NAMALWA (cell line): ENCODE measurements around the gene GALNT13.

ENCODE experiments used
- DNase-seq: peaks from one replicate; pipeline ENCODE4 v3.0.0-alpha.2; 2015; ENCODE audit warnings: low spot score

The GALNT13 gene

GRCh38 chr2:154226931-154227330 lies 355.2 kb downstream of the GALNT13 start:
- DNase-seq, result no peak

- no peak for DNase-seq
These were observed 357.0 kb downstream of the GALNT13 start for GRCh38 chr2:154228566-154229280.

- DNase-seq, result no peak
These were observed 358.2 kb downstream of the GALNT13 start for GRCh38 chr2:154229966-154230365.

- no peak for DNase-seq
These were observed 359.3 kb downstream of the GALNT13 start for GRCh38 chr2:154231021-154231420.

- no peak for DNase-seq
These were observed 361.5 kb downstream of the GALNT13 start for GRCh38 chr2:154233231-154233630.

GRCh38 chr2:154238252-154238651 lies 366.5 kb downstream of the GALNT13 start:
- no peak for DNase-seq

- DNase-seq, result no peak
These were observed 368.6 kb downstream of the GALNT13 start for GRCh38 chr2:154240316-154240715.

- no peak for DNase-seq
These were observed 369.2 kb downstream of the GALNT13 start for GRCh38 chr2:154240921-154241379.

GRCh38 chr2:154242687-154243086 lies 371.0 kb downstream of the GALNT13 start:
- DNase-seq, result no peak

- DNase-seq, result no peak
These were observed 372.0 kb downstream of the GALNT13 start for GRCh38 chr2:154243685-154244084.

GRCh38 chr2:154244932-154245331 lies 373.2 kb downstream of the GALNT13 start:
- DNase-seq, result no peak

GRCh38 chr2:154247503-154247902 lies 375.8 kb downstream of the GALNT13 start:
- no peak for DNase-seq

- no peak for DNase-seq
These were observed 384.4 kb downstream of the GALNT13 start for GRCh38 chr2:154256136-154256535.

GRCh38 chr2:154259030-154259429 lies 387.3 kb downstream of the GALNT13 start:
- no peak for DNase-seq

GRCh38 chr2:154261473-154262027 lies 389.8 kb downstream of the GALNT13 start:
- no peak for DNase-seq

GRCh38 chr2:154263206-154263605 lies 391.5 kb downstream of the GALNT13 start:
- no peak for DNase-seq

GRCh38 chr2:154264024-154264423 lies 392.3 kb downstream of the GALNT13 start:
- DNase-seq, result no peak

GRCh38 chr2:154267983-154268382 lies 396.3 kb downstream of the GALNT13 start:
- DNase-seq, result no peak

- no peak for DNase-seq
These were observed 408.8 kb downstream of the GALNT13 start for GRCh38 chr2:154280543-154280942.

- no peak for DNase-seq
These were observed 418.1 kb downstream of the GALNT13 start for GRCh38 chr2:154289870-154290269.

GRCh38 chr2:154291511-154291910 lies 419.8 kb downstream of the GALNT13 start:
- no peak for DNase-seq

GRCh38 chr2:154291927-154292326 lies 420.2 kb downstream of the GALNT13 start:
- DNase-seq, result no peak

- DNase-seq, result no peak
These were observed 422.1 kb downstream of the GALNT13 start for GRCh38 chr2:154293864-154294263.
